Liver (tissue), 3 donors: ENCODE results near the gene RRN3.

Source experiments
- HNF4A ChIP-seq, 2 donors: conservative IDR thresholded peaks; 2 replicates each; pipeline ENCODE4 v1.6.1; 2016; ENCODE audit warnings: antibody characterized with exemption in 2 of 2, mild to moderate bottlenecking in 2 of 2
- SP1 ChIP-seq: IDR thresholded peaks from 2 replicates; pipeline ENCODE4 v1.6.1; 2018; ENCODE audit warnings: antibody characterized with exemption, mild to moderate bottlenecking
- TF ChIP-seq, protein P1 (sequence below): fragments of 150-350 bp; IDR thresholded peaks from 2 replicates; pipeline ENCODE4 v1.5.1; 2017; ENCODE audit warnings: improper control_type of control experiment, low read depth, low read length; ENCODE audit not compliant: missing input control
- donor health status: healthy.
- donor health status: healthy.

DNA sequence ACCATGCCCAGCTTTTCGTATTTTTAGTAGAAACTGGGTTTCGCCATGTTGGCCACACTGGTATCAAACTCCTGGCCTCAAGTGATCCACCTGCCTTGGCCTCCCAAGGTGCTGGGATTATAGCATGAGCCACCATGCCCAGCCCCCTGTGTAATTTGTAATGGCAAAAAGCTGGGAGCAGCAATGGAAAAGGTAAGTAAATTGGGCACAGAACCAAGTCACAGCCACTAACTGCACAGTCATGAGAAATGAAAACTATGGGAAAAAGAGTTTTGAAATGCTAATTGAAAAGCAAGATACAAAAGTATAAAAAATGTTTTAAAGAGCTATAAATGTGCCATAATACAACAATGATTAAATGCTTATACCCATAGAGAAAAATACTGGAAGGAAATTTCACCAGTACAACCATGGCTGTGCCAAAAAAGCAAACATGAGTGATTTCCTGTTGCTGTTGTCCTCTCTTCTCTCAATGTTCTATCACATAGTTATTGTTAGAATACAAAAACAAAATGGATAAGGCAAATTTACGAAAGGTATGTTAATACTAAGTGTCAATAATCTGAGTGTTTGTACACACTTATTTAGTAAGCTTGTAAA is 44.4 kb downstream of the RRN3 start:
- TF ChIP-seq SP1: no peak
- TF ChIP-seq, protein P1, sequence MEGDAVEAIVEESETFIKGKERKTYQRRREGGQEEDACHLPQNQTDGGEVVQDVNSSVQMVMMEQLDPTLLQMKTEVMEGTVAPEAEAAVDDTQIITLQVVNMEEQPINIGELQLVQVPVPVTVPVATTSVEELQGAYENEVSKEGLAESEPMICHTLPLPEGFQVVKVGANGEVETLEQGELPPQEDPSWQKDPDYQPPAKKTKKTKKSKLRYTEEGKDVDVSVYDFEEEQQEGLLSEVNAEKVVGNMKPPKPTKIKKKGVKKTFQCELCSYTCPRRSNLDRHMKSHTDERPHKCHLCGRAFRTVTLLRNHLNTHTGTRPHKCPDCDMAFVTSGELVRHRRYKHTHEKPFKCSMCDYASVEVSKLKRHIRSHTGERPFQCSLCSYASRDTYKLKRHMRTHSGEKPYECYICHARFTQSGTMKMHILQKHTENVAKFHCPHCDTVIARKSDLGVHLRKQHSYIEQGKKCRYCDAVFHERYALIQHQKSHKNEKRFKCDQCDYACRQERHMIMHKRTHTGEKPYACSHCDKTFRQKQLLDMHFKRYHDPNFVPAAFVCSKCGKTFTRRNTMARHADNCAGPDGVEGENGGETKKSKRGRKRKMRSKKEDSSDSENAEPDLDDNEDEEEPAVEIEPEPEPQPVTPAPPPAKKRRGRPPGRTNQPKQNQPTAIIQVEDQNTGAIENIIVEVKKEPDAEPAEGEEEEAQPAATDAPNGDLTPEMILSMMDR: no peak
- no peak for TF ChIP-seq HNF4A (conservative IDR thresholded peaks at IDR 0.05)
